CD14-positive monocyte (primary cell): ENCODE results near the gene VPS37C. TPM values are rescaled to one million over a fixed set of nuclear protein-coding genes. Genes with fewer than 3 reads are reported as not detected.

Source experiments
- DNase-seq, 3 donors: peaks; one replicate each; pipeline ENCODE4 v3.0.0-alpha.2; 2011 to 2022
- H2AFZ ChIP-seq: 2 replicates; pipeline ENCODE4 v1.6.0; 2012; ENCODE audit warnings: mild to moderate bottlenecking, low read depth, low read length, inconsistent platforms; ENCODE audit not compliant: insufficient read depth, poor library complexity, severe bottlenecking
- H3K27ac ChIP-seq, 2 donors: 1 replicate in 1 of 2; 2 replicates in 1 of 2; pipeline ENCODE4 v1.5.1; 2012 to 2013; ENCODE audit warnings: low read length in 2 of 2, control low read depth in 1 of 2, inconsistent platforms in 1 of 2, low read depth in 1 of 2, mild to moderate bottlenecking in 1 of 2
- H3K27me3 ChIP-seq, 2 donors: one replicate each; pipeline versions ENCODE4 v1.6.0 to v1.6.1; 2011 to 2013; ENCODE audit warnings: low read length in 2 of 2; ENCODE audit not compliant: control insufficient read depth in 2 of 2, insufficient read depth in 2 of 2
- H3K36me3 ChIP-seq, 2 donors: replicated peaks in 1 of 2; 1 replicate in 1 of 2; 2 replicates in 1 of 2; pipeline versions ENCODE4 v1.5.1 to v1.6.1; 2012 to 2013; ENCODE audit warnings: low read length in 2 of 2, control low read depth in 1 of 2, inconsistent platforms in 1 of 2, mild to moderate bottlenecking in 1 of 2; ENCODE audit not compliant: insufficient read depth in 2 of 2, control insufficient read depth in 1 of 2
- H3K4me1 ChIP-seq, 2 donors: 1 replicate in 1 of 2; 2 replicates in 1 of 2; pipeline versions ENCODE4 v1.5.1 to v1.6.1; 2012 to 2013; ENCODE audit warnings: low read length in 2 of 2, control low read depth in 1 of 2, inconsistent platforms in 1 of 2, mild to moderate bottlenecking in 1 of 2, moderate library complexity in 1 of 2; ENCODE audit not compliant: insufficient read depth in 2 of 2, control insufficient read depth in 1 of 2
- H3K4me2 ChIP-seq: replicated peaks from 2 replicates; pipeline ENCODE3; 2012; ENCODE audit warnings: low read length, moderate library complexity, mild to moderate bottlenecking; ENCODE audit not compliant: poor library complexity, severe bottlenecking; ENCODE audit errors: extremely low read depth
- H3K4me3 ChIP-seq, 3 experiments: fragments of 200-600 bp in 1 of 3; sonication (generic) in 1 of 3; replicated peaks in 1 of 3; 1 replicate in 2 of 3; 2 replicates in 1 of 3; pipeline ENCODE4 v1.5.1; 2011 to 2013; ENCODE audit warnings: low read length in 3 of 3, mild to moderate bottlenecking in 3 of 3, control low read depth in 2 of 3, low read depth in 2 of 3, inconsistent platforms in 1 of 3, moderate library complexity in 1 of 3
- H3K79me2 ChIP-seq: 2 replicates; pipeline ENCODE4 v1.6.0; 2012; ENCODE audit warnings: mild to moderate bottlenecking, control low read depth, inconsistent platforms, low read length, moderate library complexity; ENCODE audit not compliant: insufficient read depth
- H3K9ac ChIP-seq: 2 replicates; pipeline ENCODE4 v1.6.0; 2017; ENCODE audit warnings: low read length, mild to moderate bottlenecking; ENCODE audit not compliant: insufficient read depth, poor library complexity, severe bottlenecking
- H3K9me3 ChIP-seq, 2 donors: replicated peaks in 1 of 2; 1 replicate in 1 of 2; 2 replicates in 1 of 2; pipeline versions ENCODE4 v1.5.1 to v1.6.1; 2012 to 2013; ENCODE audit warnings: low read length in 2 of 2, control low read depth in 1 of 2; ENCODE audit not compliant: control insufficient read depth in 1 of 2, insufficient read depth in 1 of 2
- H4K20me1 ChIP-seq: 2 replicates; pipeline ENCODE4 v1.6.0; 2012; ENCODE audit warnings: mild to moderate bottlenecking, low read length, control low read depth, moderate library complexity; ENCODE audit not compliant: insufficient read depth
- H3K27ac Mint-ChIP-seq, 7 donors: one replicate each; pipeline ENCODE4 v1.8.0; 2020; ENCODE audit warnings: mild to moderate bottlenecking in 7 of 7, mixed read lengths in 7 of 7, moderate library complexity in 6 of 7, inconsistent platforms in 2 of 7
- H3K27me3 Mint-ChIP-seq, 3 donors: one replicate each; pipeline ENCODE4 v1.8.0; 2021 to 2022; ENCODE audit warnings: low read depth in 3 of 3, mild to moderate bottlenecking in 3 of 3, mixed read lengths in 3 of 3, moderate library complexity in 3 of 3, inconsistent platforms in 1 of 3
- H3K36me3 Mint-ChIP-seq, 2 donors: one replicate each; pipeline ENCODE4 v1.8.0; 2020; ENCODE audit warnings: mixed read lengths in 2 of 2, inconsistent platforms in 1 of 2, mild to moderate bottlenecking in 1 of 2
- H3K4me1 Mint-ChIP-seq: one replicate; pipeline ENCODE4 v1.8.0; 2020; ENCODE audit warnings: mild to moderate bottlenecking, mixed read lengths
- H3K4me3 Mint-ChIP-seq, 2 donors: one replicate each; pipeline ENCODE4 v1.8.0; 2020; ENCODE audit warnings: mild to moderate bottlenecking in 2 of 2, mixed read lengths in 2 of 2, moderate library complexity in 1 of 2
- H3K9me3 Mint-ChIP-seq, 7 donors: one replicate each; pipeline ENCODE4 v1.8.0; 2020 to 2022; ENCODE audit warnings: mixed read lengths in 7 of 7, mild to moderate bottlenecking in 6 of 7, moderate library complexity in 6 of 7, inconsistent platforms in 2 of 7
- WGBS: methylation state at CpG from one replicate; pipeline ENCODE4 v1.1.5; 2013; ENCODE audit warnings: missing lambda C conversion rate; ENCODE audit not compliant: insufficient coverage; 5-methylcytosine and 5-hydroxymethylcytosine counted together
- intact Hi-C, 2 donors: fragments of 100-400 bp; cut with micrococcal nuclease; formaldehyde crosslinking; loops; one replicate each; pipeline versions ENCODE4 v1.15.0 to v1.15.1; 2023
- polyA plus RNA-seq, 3 donors: library from polyadenylated mRNA; depleted of rRNA in 1 of 3; unstranded in 2 of 3; stranded (reverse) in 1 of 3; fragments of 300-500 nt in 2 of 3; fragments of >200 nt in 1 of 3; fragmentation: Illumina TruSeq in 2 of 3; gene quantifications; 1 replicate in 2 of 3; 2 replicates in 1 of 3; pipeline ENCODE4 v1.2.3, GENCODE V29; 2012 to 2021
- TF ChIP-seq, protein P1 (sequence below): fragments of 200-600 bp; IDR thresholded peaks from one replicate; pipeline ENCODE4 v1.8.0; 2022; ENCODE audit warnings: antibody characterized with exemption, mild to moderate bottlenecking

The VPS37C gene
- polyA plus RNA-seq, 3 donors = 1.9 to 25.1 (median 3.8) TPM

GRCh38 chr11:61151545-61152252 lies 9.5 kb downstream of the VPS37C start:
- peaks cover 28 to 38% of the 10 kb centered on the region in 2 donors for H3K4me1 ChIP-seq

More at GRCh38 chr11:61151545-61152252, 9.5 kb downstream of the VPS37C start:
- Histone ChIP-seq H3K27ac (peak overlapping the region in 1 of 2 donors; percentile 23), H3K9ac (no peak overlapping the region), H3K27me3 (no peaks in the 10 kb centered on the region), H3K79me2 (peaks cover 100% of the 10 kb centered on the region), H3K4me3 (no peak overlapping the region), H3K36me3 (peaks cover 0 to 14% of the 10 kb centered on the region in 2 donors), H3K9me3 (peaks cover 0 to 8% of the 10 kb centered on the region in 2 donors), H4K20me1 (peaks cover 100% of the 10 kb centered on the region), H2AFZ (no peak overlapping the region), H3K4me2 (no peak overlapping the region)
- Mint-ChIP-seq H3K27ac (peak overlapping the region in 5 of 7 donors; percentile 24 to 63 (median 37)), H3K9me3 (peaks cover 6 to 16% (median 11%) of the 10 kb centered on the region in 7 donors), H3K27me3 (no peaks in the 10 kb centered on the region), H3K4me1 (peaks cover 58% of the 10 kb centered on the region), H3K4me3 (no peak overlapping the region), H3K36me3 (peaks cover 39 to 64% of the 10 kb centered on the region in 2 donors)
- DNase-seq = no peak
- WGBS = 99% methylated on average over 7 of the region's 12 CpGs
- intact Hi-C loops = loop anchor here in 1 of 2 donors (5.0 kb wide), 1 partner anchor 36 kb away; no protein-coding TSS in a partner anchor
- TF ChIP-seq, protein P1, sequence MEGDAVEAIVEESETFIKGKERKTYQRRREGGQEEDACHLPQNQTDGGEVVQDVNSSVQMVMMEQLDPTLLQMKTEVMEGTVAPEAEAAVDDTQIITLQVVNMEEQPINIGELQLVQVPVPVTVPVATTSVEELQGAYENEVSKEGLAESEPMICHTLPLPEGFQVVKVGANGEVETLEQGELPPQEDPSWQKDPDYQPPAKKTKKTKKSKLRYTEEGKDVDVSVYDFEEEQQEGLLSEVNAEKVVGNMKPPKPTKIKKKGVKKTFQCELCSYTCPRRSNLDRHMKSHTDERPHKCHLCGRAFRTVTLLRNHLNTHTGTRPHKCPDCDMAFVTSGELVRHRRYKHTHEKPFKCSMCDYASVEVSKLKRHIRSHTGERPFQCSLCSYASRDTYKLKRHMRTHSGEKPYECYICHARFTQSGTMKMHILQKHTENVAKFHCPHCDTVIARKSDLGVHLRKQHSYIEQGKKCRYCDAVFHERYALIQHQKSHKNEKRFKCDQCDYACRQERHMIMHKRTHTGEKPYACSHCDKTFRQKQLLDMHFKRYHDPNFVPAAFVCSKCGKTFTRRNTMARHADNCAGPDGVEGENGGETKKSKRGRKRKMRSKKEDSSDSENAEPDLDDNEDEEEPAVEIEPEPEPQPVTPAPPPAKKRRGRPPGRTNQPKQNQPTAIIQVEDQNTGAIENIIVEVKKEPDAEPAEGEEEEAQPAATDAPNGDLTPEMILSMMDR = no peak
